Esophagus (tissue), 2 donors: ENCODE data around the gene SLC16A10. TPM values are rescaled to one million over a fixed set of nuclear protein-coding genes. Genes with fewer than 3 reads are reported as not detected.
"Not testable (repeated sequence)": the region's sequence is repeated elsewhere in the genome, so short reads cannot be mapped to it uniquely, and the experiment has no call there.

Source experiments
- H3K27ac ChIP-seq, 2 donors: one replicate each; pipeline ENCODE4 v1.5.1; 2013; ENCODE audit warnings: low read depth in 2 of 2, mild to moderate bottlenecking in 2 of 2, inconsistent platforms in 1 of 2, low read length in 1 of 2, moderate library complexity in 1 of 2
- H3K27me3 ChIP-seq, 2 donors: one replicate each; pipeline ENCODE4 v1.6.1; 2013; ENCODE audit warnings: low read length in 2 of 2, control low read depth in 1 of 2, mild to moderate bottlenecking in 1 of 2; ENCODE audit not compliant: insufficient read depth in 2 of 2, control insufficient read depth in 1 of 2
- H3K36me3 ChIP-seq, 2 donors: one replicate each; pipeline ENCODE4 v1.6.1; 2013; ENCODE audit warnings: low read length in 1 of 2; ENCODE audit not compliant: control insufficient read depth in 2 of 2, insufficient read depth in 2 of 2
- H3K4me1 ChIP-seq, 2 donors: one replicate each; pipeline ENCODE4 v1.6.1; 2013; ENCODE audit warnings: low read length in 1 of 2; ENCODE audit not compliant: control insufficient read depth in 2 of 2, insufficient read depth in 2 of 2
- H3K4me3 ChIP-seq, 2 donors: one replicate each; pipeline ENCODE4 v1.5.1; 2013; ENCODE audit warnings: low read length in 2 of 2, mild to moderate bottlenecking in 2 of 2, low read depth in 1 of 2, moderate library complexity in 1 of 2
- H3K9me3 ChIP-seq, 2 donors: one replicate each; pipeline ENCODE4 v1.6.1; 2013; ENCODE audit warnings: mild to moderate bottlenecking in 2 of 2, low read depth in 1 of 2, low read length in 1 of 2, moderate library complexity in 1 of 2; ENCODE audit not compliant: control insufficient read depth in 2 of 2, insufficient read depth in 1 of 2
- WGBS, 2 donors: extraction: QIAGEN DNeasy Blood & Tissue Kit; methylation state at CpG; one replicate each; pipeline ENCODE4 v1.1.7; 2013; 5-methylcytosine and 5-hydroxymethylcytosine counted together
- polyA plus RNA-seq, 2 donors: library from polyadenylated mRNA; stranded (reverse); fragments of 200-250 nt; gene quantifications; one replicate each; pipeline ENCODE4 v1.2.3, GENCODE V29; 2013
- donor health status: healthy with polysubstance abuse.
- donor health status: Bipolar disorder and iron deficiency.

Gene SLC16A10
- polyA plus RNA-seq, 2 donors: 0.18 to 0.41 TPM

DNA sequence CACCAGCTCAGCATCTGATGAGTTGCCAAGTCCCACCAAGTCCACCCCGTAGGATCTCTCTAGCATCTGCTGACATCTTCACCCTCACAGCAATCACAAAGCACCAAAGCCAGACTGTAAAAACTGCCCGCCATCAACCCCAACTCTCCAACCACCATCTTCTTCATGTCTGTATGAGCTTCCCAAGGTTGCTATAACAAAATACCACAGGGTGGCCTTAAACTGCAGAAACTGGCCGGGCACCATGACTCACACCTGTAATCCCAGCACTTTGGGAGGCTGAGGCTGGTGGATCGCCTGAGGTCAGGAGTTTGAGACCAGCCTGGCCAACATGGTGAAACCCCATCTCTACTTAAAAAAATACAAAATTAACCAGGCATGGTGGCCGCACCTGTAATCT is 25.3 kb upstream of the SLC16A10 start:
- not testable (repeated sequence) for H3K9me3 ChIP-seq, H3K4me1 ChIP-seq, H3K4me3 ChIP-seq, H3K36me3 ChIP-seq, H3K27me3 ChIP-seq, H3K27ac ChIP-seq
- 94 to 95% methylated on average over 5 of the region's 5 CpGs for WGBS, 2 donors

DNA sequence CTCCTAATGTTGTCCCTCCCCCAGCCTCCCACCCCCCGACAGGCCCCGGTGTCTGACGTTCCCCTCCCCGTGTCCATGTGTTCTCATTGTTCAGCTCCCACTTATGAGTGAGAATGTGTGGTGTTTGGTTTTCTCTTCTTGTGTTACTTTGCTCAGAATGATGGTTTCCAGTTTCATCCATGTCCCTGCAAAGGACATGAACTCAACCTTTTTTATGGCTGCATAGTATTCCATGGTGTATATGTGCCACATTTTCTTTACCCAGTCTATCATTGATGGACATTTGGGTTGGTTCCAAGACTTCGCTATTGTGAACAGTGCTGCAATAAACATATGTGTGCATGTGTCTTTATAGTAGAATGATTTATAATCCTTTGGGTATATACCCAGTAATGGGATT is 24.4 kb upstream of the SLC16A10 start:
- not testable (repeated sequence) for H3K9me3 ChIP-seq, H3K36me3 ChIP-seq, H3K4me1 ChIP-seq, H3K4me3 ChIP-seq, H3K27ac ChIP-seq, H3K27me3 ChIP-seq
- WGBS, 2 donors: 82 to 88% methylated on average over 5 of the region's 5 CpGs

DNA sequence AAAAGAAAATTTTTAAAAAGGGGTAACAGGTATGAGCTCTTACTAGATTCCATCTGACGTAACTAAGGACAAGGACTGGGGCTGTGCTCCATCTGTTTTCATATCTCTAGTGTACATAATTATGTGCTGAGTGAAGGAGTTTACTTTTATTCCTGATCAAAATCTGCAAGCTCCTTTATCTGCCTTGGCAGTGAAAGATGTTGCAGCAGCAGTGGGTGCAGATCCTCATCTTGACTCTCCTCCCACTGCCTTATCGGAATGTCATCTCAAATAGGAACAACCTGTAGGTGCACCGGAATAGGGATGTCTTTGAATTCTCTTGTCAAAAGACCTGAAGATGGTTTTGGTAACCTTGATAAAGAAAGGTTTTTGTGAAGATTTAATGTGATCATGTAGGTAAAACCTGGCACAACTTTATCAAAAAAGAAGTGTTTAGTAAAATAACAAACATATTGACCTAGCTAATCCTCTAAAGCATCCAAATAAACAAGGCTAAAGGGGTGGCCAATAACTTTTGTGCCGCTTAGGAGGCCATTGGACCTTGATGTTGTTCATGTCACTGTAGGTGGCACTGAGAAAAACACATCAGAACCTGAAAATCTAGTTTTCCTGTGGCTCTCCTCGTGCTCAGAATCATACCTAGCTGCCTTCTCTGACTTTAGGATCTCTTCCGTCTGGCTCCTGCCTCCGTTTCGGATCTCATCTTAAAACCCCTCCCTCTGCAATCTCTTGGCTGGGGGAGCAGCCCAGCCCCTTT is 19.0 kb upstream of the SLC16A10 start:
- 57 to 60% methylated on average over 8 of the region's 8 CpGs for WGBS, 2 donors

DNA sequence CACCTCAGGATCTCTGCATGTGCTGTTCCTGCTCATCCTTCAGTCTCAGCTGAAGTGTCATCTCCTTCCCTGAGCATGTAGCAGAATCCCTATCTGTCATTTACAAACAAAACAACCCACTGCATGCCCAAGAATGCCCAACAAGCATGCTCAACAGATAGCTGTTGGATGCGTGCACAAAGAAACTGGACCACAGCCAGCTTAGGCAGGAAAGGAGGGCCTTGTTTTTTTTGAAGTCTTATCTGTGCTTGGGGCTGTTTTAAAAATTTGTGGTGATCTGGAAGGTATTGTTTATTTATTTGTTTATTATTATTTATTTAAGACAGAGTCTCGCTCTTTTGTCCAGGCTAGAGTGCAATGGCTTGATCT is 18.5 kb upstream of the SLC16A10 start:
- Histone ChIP-seq H3K36me3 (no peaks in the 10 kb centered on the region), H3K4me3 (no peak overlapping the region), H3K9me3 (no peaks in the 10 kb centered on the region), H3K27me3 (no peaks in the 10 kb centered on the region), H3K27ac (no peak overlapping the region), H3K4me1 (no peaks in the 10 kb centered on the region)
- WGBS, 2 donors: 58 to 63% methylated on average over 2 of the region's 2 CpGs

More for the DNA sequence above, 19.0 kb upstream of the SLC16A10 start:
- H3K4me1 ChIP-seq: no peaks in the 10 kb centered on the region
- no peak overlapping the region for H3K4me3 ChIP-seq
- H3K27ac ChIP-seq: no peak overlapping the region
- no peaks in the 10 kb centered on the region for H3K27me3 ChIP-seq
- H3K36me3 ChIP-seq: no peaks in the 10 kb centered on the region
- H3K9me3 ChIP-seq: no peaks in the 10 kb centered on the region

DNA sequence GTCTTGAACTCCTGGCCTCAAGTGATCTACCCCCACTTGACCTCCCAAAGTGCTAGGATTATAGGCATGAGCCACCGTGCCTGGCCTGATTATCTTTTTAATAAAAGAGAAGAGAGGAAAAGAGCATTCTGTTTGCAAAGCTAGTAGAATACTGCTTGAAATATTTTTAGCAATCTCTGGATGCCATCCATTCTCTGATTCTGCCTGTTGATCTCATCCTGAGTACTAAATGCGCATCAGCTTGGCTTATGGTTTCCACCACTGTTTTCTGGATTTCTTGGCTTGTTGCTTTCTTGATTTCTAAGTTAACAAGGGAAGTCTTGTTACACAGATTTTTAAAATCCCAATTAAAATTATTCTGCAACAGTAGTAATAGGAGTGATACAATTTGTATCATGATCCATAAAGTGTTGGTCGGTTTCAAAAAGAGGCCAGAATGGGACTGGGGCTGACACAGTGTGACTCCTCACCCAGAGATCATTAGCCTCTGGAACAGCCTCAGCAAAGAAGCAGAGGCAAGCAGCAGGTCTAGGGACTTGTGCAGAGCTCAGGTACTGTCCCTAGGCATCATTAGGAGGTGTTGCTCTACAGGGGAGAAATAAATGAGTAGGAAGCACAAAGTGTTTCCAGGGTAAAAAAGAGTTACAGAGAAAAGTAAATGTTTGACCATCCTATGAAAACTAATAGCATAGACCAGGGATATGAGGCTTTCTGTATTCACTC is 17.8 kb upstream of the SLC16A10 start:
- H3K27me3 ChIP-seq: no peaks in the 10 kb centered on the region
- H3K27ac ChIP-seq: no peak overlapping the region
- WGBS, 2 donors: 82 to 91% methylated on average over 3 of the region's 3 CpGs
- no peaks in the 10 kb centered on the region for H3K36me3 ChIP-seq
- H3K4me1 ChIP-seq: no peaks in the 10 kb centered on the region
- H3K4me3 ChIP-seq: no peak overlapping the region
- H3K9me3 ChIP-seq: no peaks in the 10 kb centered on the region

DNA sequence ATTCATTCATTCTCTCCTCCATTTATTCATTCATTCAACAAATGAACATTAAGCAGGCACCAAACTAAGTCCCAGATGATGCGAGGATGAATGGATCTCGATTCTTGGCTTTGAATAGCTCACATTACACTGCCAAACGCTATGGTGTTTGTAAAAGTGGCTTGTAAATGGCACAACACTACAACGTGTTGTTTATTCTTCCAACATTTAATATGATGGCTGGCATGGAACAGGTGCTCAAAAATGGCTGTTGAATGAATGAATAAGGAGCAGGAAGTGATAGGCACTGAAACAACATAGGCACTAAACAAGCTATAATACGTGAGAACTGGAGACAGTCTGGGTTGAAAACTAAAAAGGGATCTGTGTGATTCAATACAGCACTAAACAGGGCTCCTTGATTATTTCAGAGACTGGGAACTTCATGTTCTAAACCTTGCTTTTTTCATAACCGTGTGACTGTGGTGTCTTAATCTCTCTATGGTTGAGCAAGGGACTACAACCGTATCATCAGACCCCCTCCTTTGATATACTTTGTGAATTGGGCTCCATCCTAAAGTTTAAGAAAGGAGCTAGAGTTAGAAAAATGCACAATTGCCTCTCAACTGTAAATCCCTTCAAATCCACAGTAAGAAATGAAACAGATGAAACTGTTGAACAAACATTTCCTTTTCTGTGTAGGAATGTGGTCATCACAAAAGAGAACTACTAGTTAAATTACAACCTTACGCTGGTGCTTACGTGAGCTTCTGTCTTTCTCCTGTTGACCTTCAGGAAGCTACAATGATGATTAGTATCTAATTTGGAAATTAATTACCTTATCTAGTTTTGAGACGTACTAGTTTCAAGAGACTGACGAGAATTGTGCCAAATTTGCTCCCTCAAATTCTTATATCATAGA is 16.9 kb upstream of the SLC16A10 start:
- Histone ChIP-seq H3K27me3 (no peaks in the 10 kb centered on the region), H3K27ac (no peak overlapping the region), H3K4me3 (no peak overlapping the region), H3K36me3 (no peaks in the 10 kb centered on the region), H3K9me3 (no peaks in the 10 kb centered on the region), H3K4me1 (no peaks in the 10 kb centered on the region)
- 68 to 69% methylated on average over 11 of the region's 11 CpGs for WGBS, 2 donors

DNA sequence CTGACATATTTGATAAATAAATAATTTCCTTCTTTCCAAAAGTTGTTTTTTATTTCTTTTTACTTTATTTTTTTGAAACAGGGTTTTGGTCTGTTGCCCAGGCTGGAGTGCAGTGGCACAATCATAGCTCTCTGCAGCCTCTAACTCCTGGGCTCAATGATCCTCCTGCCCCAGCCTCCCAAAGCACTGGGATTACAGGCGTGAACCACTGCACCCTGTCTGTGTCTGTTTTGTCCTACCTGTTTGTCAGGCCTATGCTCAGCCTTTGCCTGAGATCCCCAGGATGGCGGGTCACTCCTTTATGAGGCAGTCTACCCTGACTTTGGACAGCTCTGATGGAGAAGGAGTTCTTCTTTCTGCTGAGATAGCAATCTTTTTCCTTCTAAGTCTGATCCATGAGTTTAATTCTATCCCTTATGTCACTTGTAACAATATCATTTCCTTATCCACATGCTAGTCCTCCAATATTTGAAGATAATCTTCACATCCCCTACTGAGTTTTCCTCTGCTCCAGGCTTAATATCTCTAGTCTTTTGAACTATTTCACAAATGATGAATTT is 14.4 kb upstream of the SLC16A10 start:
- WGBS, 2 donors: 89 to 94% methylated on average over 2 of the region's 2 CpGs
- H3K27ac ChIP-seq: no peak overlapping the region
- H3K27me3 ChIP-seq: no peaks in the 10 kb centered on the region
- no peaks in the 10 kb centered on the region for H3K4me1 ChIP-seq
- H3K9me3 ChIP-seq: no peaks in the 10 kb centered on the region
- H3K4me3 ChIP-seq: no peak overlapping the region
- H3K36me3 ChIP-seq: no peaks in the 10 kb centered on the region

DNA sequence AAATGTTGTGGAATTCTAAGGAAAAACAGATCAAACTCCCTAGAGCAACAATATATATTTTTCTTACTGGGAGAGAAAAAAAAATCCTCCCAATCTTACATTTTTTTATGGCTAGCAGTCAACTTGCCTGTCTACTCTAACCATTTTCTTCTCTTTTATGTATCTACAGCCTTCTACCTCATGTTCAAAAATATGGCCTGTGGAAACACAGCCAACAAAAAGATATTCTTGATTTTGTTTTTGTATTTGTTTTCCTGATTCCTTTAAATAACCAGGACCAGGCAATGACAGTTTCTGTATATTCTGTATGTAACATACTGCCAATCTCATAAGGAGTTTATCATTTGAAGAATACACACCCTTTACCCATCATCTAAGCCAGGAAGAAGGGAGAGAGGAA is 13.0 kb upstream of the SLC16A10 start:
- Histone ChIP-seq H3K4me3 (no peak overlapping the region), H3K36me3 (no peaks in the 10 kb centered on the region), H3K27ac (no peak overlapping the region), H3K27me3 (no peaks in the 10 kb centered on the region), H3K4me1 (no peaks in the 10 kb centered on the region), H3K9me3 (no peaks in the 10 kb centered on the region)

DNA sequence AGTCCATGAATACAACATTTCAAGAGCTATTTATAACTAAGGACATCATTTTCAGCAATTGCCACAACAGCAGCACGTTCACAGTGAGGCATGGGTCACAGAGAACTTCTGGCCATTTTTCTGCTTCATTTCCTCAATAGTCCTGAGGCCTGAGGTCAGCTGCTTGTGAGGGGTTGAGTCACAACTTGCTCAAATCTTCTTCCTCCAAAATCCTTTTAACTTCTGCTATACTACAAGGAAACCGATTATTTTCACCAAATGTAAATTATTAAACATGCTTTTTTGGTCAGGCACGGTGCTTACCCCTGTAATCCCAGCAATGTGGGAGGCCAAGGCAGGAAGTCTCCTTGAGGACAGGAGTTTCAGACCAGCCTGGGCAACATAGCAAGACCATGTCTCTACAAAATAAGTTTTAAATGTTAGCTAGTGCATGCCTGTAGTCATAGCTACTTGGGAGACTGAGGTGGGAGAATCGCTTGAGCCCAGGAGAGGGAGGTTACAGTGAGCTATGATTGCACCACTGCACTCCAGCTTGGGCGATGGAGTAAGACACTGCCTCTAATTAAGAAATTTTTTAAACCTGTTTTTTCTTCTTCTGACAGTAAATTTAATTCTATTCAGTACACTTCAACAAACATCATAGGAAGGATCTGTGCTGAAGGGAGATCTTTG is 11.1 kb upstream of the SLC16A10 start:
- Histone ChIP-seq H3K27ac (no peak overlapping the region), H3K4me3 (no peak overlapping the region), H3K9me3 (no peaks in the 10 kb centered on the region), H3K27me3 (no peaks in the 10 kb centered on the region), H3K36me3 (no peaks in the 10 kb centered on the region), H3K4me1 (no peaks in the 10 kb centered on the region)
- WGBS, 2 donors: 74 to 81% methylated on average over 5 of the region's 5 CpGs
